Vagina (tissue), 2 donors: Measurements from ENCODE around the gene GABBR2. TPM values are rescaled to one million over a fixed set of nuclear protein-coding genes. Genes with fewer than 3 reads are reported as not detected.

Source experiments
- DNase-seq, 2 donors: peaks; one replicate each; pipeline ENCODE4 v3.0.0-alpha.2; 2017; ENCODE audit errors: extremely low spot score in 2 of 2
- H3K27ac ChIP-seq: fragments of 200-600 bp; sonication (generic); one replicate; pipeline ENCODE4 v1.5.1; 2019
- H3K27me3 ChIP-seq: fragments of 200-600 bp; sonication (generic); one replicate; pipeline ENCODE4 v1.5.1; 2019
- H3K36me3 ChIP-seq, 2 donors: fragments of 200-600 bp; sonication (generic); one replicate each; pipeline ENCODE4 v1.5.1; 2017 to 2019
- H3K4me1 ChIP-seq: fragments of 200-600 bp; sonication (generic); one replicate; pipeline ENCODE4 v1.5.1; 2019
- H3K4me3 ChIP-seq, 2 donors: fragments of 200-600 bp; sonication (generic); 1 replicate in 1 of 2; 2 replicates in 1 of 2; pipeline ENCODE4 v1.5.1; 2016 to 2019
- H3K9me3 ChIP-seq: fragments of 200-600 bp; sonication (generic); one replicate; pipeline ENCODE4 v1.5.1; 2019
- POLR2A ChIP-seq, 2 donors: fragments of 450-650 bp; IDR thresholded peaks; one replicate each; pipeline ENCODE4 v1.6.1; 2017; ENCODE audit warnings: antibody characterized with exemption in 2 of 2, mild to moderate bottlenecking in 2 of 2, moderate library complexity in 2 of 2
- POLR2AphosphoS5 ChIP-seq, 2 donors: sonication (generic); formaldehyde crosslinking; IDR thresholded peaks; one replicate each; pipeline ENCODE4 v1.9.0; 2017; ENCODE audit warnings: antibody characterized with exemption in 2 of 2, mild to moderate bottlenecking in 2 of 2, low read depth in 1 of 2; ENCODE audit not compliant: insufficient read depth in 1 of 2
- intact Hi-C: fragments of 100-400 bp; cut with DNase I; formaldehyde crosslinking; loops from one replicate; pipeline ENCODE4 v1.15.1; 2023
- total RNA-seq: library from RNA; depleted of rRNA; stranded (reverse); fragments of >200 nt; gene quantifications from one replicate; pipeline ENCODE4 v1.2.3, GENCODE V29; 2016
- TF ChIP-seq, protein P1 (sequence below), 3 experiments: fragments of 450-650 bp in 2 of 3; fragments of 200-600 bp in 1 of 3; sonication (generic) in 1 of 3; IDR thresholded peaks; one replicate each; pipeline ENCODE4 v1.5.1; 2017 to 2019; ENCODE audit warnings: antibody characterized with exemption in 3 of 3, mild to moderate bottlenecking in 2 of 3, moderate library complexity in 2 of 3

GABBR2 gene
- total RNA-seq, 1 donor from 2014 or later: not detected

DNA sequence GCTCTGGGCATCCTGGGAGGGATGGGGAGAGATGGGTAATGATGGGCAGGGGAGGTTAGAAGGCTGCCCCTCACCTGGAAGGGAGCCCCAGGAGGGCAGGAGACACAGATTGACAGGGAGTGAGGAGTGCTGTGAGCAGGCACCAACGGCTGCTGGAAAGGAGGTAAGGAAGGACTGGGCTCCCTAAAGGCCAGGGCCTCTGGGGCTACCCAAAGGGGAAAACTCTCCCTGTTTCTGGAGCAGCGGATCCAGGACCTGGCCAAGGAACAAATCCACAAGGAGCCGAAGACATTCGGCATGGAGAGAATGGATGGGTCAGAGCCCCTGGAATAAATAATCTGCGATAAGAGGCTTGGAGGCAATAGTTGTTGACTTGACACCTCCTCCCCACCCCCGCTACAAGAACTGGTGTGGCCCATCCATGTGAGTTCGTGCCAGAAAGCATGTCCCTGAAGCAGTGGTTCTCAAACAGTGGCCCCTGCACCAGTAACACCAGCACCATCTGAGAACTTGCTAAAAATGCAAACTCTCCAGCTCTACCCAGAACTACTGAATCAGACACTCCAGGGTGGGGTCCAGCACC, 208.3 kb downstream of the GABBR2 start:
- Histone ChIP-seq H3K4me1 (no peaks in the 10 kb centered on the region), H3K27ac (no peak overlapping the region), H3K4me3 (no peak overlapping the region), H3K9me3 (no peaks in the 10 kb centered on the region), H3K36me3 (no peaks in the 10 kb centered on the region), H3K27me3 (no peaks in the 10 kb centered on the region)
- TF ChIP-seq POLR2AphosphoS5 (IDR thresholded peaks at IDR 0.05; ENCODE audit: insufficient read depth in 1 of 2, low read depth in 1 of 2) (no peak), POLR2A (IDR thresholded peaks at IDR 0.05) (no peak)
- TF ChIP-seq, protein P1, sequence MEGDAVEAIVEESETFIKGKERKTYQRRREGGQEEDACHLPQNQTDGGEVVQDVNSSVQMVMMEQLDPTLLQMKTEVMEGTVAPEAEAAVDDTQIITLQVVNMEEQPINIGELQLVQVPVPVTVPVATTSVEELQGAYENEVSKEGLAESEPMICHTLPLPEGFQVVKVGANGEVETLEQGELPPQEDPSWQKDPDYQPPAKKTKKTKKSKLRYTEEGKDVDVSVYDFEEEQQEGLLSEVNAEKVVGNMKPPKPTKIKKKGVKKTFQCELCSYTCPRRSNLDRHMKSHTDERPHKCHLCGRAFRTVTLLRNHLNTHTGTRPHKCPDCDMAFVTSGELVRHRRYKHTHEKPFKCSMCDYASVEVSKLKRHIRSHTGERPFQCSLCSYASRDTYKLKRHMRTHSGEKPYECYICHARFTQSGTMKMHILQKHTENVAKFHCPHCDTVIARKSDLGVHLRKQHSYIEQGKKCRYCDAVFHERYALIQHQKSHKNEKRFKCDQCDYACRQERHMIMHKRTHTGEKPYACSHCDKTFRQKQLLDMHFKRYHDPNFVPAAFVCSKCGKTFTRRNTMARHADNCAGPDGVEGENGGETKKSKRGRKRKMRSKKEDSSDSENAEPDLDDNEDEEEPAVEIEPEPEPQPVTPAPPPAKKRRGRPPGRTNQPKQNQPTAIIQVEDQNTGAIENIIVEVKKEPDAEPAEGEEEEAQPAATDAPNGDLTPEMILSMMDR (IDR thresholded peaks at IDR 0.05): no peak
- DNase-seq: peak in 1 of 2 donors; percentile 72
- intact Hi-C loops: no loop called here

DNA sequence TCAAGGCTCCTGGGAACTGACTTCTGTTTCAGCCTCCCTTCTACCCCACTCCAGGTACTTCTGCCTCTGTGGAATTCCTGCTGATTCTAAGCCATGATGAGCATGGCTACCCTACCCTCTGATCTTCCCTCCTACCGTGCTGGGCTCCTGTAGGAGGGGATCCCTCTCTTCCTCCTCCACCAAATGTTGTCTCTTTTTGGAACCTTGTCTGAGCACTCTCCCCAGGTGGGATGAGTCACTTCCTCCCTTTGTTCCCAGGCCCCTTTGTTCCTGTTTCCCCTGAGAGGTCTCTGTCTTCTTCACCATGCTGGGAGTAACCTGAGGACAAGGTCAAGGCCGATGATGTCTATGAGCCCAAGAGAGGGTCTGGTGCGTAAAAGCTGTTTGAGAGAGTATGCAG, 213.2 kb downstream of the GABBR2 start:
- no peaks in the 10 kb centered on the region for H3K36me3 ChIP-seq
- H3K4me1 ChIP-seq: no peaks in the 10 kb centered on the region
- intact Hi-C loops: no loop called here
- no peak overlapping the region for H3K27ac ChIP-seq
- no peaks in the 10 kb centered on the region for H3K9me3 ChIP-seq
- no peak overlapping the region for H3K4me3 ChIP-seq
- DNase-seq: no peak
- no peaks in the 10 kb centered on the region for H3K27me3 ChIP-seq
- no peak for TF ChIP-seq POLR2A (IDR thresholded peaks at IDR 0.05)
- no peak for TF ChIP-seq POLR2AphosphoS5 (IDR thresholded peaks at IDR 0.05; ENCODE audit: insufficient read depth in 1 of 2, low read depth in 1 of 2)
- TF ChIP-seq, protein P1 (IDR thresholded peaks at IDR 0.05): no peak

DNA sequence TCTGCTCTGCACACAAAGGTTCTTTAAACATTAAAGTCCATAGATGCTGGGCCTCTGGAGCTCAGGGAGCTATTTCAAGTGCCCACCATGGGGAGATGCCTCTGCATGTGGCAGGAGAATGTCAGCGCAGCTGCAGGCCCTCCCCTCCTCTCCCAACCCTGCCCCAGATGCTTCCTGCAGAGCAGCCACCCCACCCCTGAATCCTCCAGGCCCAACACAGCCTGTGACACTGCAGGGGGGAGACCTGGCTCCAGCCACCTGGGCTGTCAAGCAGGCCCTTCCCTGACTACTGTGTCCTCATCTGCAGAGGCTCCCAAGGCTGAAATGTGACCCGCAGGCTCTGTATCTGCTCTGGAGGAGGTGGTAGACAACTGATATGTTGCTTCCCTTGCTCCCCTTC, 213.9 kb downstream of the GABBR2 start:
- Histone ChIP-seq H3K9me3 (no peaks in the 10 kb centered on the region), H3K27me3 (no peaks in the 10 kb centered on the region), H3K4me3 (no peak overlapping the region), H3K36me3 (no peaks in the 10 kb centered on the region), H3K27ac (no peak overlapping the region), H3K4me1 (no peaks in the 10 kb centered on the region)
- no peak for TF ChIP-seq POLR2AphosphoS5 (IDR thresholded peaks at IDR 0.05; ENCODE audit: insufficient read depth in 1 of 2, low read depth in 1 of 2)
- TF ChIP-seq POLR2A (IDR thresholded peaks at IDR 0.05): no peak
- TF ChIP-seq, protein P1 (IDR thresholded peaks at IDR 0.05): no peak
- intact Hi-C loops: no loop called here
- DNase-seq: no peak

DNA sequence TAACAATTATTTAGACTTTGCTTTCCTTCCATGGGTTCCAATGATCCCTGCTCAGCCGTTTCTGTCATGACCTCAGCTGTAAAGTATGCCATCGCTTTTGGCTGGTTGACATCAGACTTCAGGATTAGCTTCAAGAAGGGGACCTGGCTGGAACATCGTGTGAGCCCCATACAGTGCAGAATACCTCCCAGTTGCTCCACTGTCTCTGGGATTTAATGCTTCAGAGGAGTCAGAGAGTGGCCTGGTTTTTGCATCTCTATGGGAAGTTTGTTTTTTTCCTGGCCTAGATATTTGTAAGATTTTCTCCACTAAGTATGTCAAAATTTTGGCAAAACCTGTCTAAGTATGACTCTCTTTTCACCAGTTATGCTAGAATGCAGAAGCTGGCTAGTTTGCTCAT, 216.9 kb downstream of the GABBR2 start:
- Histone ChIP-seq H3K36me3 (no peaks in the 10 kb centered on the region), H3K9me3 (no peaks in the 10 kb centered on the region), H3K27ac (no peak overlapping the region), H3K27me3 (no peaks in the 10 kb centered on the region), H3K4me3 (no peak overlapping the region), H3K4me1 (no peaks in the 10 kb centered on the region)
- TF ChIP-seq POLR2AphosphoS5 (IDR thresholded peaks at IDR 0.05; ENCODE audit: insufficient read depth in 1 of 2, low read depth in 1 of 2) (no peak), POLR2A (IDR thresholded peaks at IDR 0.05) (no peak)
- TF ChIP-seq, protein P1 (IDR thresholded peaks at IDR 0.05): no peak
- intact Hi-C loops: no loop called here
- no peak for DNase-seq

DNA sequence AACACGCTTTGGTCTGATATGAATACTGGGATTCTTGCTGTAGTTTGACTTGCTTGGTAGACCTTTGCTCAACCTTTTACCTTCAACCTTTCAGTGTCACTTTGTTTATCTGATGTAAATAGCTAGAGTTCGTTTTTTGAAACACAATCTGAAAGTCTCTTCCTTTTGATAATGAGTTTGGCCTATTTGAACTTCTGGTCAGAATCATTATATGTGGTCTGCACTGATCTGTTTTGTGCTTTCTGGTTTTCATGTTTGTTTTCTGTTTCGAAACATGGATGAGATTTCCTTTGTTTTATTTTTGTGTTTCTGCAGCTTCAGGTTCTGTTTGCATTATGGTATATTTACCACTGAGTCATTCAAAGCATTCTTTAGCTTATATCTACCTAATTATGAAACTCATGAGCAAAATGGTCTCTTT, 217.5 kb downstream of the GABBR2 start:
- no peak for DNase-seq
- no peaks in the 10 kb centered on the region for H3K4me1 ChIP-seq
- no peak overlapping the region for H3K27ac ChIP-seq
- intact Hi-C loops: no loop called here
- H3K36me3 ChIP-seq: no peaks in the 10 kb centered on the region
- H3K27me3 ChIP-seq: no peaks in the 10 kb centered on the region
- no peak for TF ChIP-seq POLR2AphosphoS5 (IDR thresholded peaks at IDR 0.05; ENCODE audit: insufficient read depth in 1 of 2, low read depth in 1 of 2)
- TF ChIP-seq, protein P1 (IDR thresholded peaks at IDR 0.05): no peak
- no peak for TF ChIP-seq POLR2A (IDR thresholded peaks at IDR 0.05)
- H3K4me3 ChIP-seq: no peak overlapping the region
- H3K9me3 ChIP-seq: no peaks in the 10 kb centered on the region
